ENCODE results near the gene FBXO11.

The FBXO11 gene

DNA sequence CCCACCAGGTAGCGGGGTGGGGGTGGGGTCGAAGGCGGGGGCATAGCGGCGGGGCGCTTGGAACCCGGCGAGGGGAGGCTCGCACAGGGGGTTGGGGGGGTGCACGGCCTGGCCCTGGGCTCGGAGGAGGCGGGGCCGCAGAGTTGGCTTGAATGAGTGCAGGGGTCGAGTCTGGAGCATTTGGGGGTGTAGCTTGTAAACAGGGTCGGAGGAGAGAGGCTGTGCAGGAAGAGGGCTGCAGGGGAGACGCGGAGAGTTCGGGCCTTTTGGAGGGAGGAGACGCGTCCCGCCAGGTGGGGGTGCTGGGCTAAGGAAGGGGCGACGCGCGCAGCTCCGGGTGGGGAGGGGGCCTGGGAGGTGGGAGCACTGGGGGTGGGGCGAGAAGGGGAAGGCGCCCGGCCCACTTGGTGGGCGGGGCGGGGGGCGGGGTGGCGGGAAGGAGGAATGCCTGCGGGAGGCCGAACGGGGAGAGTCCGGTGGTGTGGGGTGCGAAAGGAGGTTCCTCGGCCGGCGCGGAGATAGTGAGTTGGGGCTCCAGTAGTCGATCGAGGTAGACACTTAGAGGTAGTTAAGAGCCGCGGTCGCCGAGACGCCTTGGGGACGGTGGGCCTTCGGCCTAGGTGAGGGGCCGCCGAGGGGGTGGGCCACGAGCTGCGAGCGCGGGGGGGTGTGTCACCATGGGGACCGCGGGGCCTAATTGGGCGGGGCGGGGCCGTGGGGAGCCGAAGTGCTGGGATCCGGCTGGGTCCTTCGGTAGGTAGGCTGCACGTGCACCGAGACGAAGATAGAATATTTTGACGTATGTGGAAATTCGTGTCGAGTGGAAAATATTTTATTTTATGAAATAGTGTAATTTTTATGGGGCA lies 122.6 kb downstream of the FBXO11 start:
- DNase-seq (ENCODE audit: low spot score): peak; percentile 58

DNA sequence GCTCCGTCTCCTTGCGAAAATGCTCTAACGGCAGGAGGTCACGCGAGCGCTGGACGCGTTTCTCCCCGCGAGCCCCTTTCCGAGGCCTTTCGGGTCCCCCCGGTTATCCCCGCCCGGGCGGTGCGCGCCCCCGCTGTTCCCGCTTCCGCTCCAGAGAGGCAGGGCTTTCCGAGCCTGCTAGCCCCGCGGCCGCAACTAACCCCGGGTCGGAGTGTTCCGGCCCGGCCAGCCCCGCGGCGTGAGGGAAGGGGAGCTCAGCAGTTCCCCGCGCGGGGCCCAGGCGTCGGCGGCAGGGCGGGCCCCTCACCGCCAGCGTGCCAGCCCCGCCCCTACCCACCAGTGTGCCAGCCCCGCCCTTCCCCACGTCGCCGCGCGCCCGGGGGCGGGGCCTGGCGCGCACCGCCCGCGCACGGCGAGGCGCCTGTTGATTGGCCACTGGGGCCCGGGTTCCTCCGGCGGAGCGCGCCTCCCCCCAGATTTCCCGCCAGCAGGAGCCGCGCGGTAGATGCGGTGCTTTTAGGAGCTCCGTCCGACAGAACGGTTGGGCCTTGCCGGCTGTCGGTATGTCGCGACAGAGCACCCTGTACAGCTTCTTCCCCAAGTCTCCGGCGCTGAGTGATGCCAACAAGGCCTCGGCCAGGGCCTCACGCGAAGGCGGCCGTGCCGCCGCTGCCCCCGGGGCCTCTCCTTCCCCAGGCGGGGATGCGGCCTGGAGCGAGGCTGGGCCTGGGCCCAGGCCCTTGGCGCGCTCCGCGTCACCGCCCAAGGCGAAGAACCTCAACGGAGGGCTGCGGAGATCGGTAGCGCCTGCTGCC lies 123.4 kb downstream of the FBXO11 start, which contains the start of gene MSH6:
Gene MSH6, plus strand, starts transcription at position 475 of the 815 bp plus-strand sequence. Its CDS starts 89 bp downstream, at position 564.
- peak; percentile 87 for DNase-seq (ENCODE audit: low spot score)

DNA sequence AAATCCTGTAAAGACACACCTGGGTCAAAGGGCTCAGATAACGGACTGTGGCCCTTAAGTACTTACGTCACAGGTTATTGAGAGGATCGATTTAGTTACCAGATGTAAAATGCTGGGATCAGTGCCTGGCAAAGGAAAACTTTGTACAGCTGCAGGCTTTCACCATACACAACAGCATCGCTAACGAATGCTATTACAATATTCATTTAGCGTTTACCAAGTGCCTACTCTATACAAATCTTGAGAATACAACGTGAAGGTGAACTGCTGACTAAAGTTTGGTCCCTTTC lies 124.0 kb downstream of the FBXO11 start:
- no peak for DNase-seq (ENCODE audit: low spot score)

DNA sequence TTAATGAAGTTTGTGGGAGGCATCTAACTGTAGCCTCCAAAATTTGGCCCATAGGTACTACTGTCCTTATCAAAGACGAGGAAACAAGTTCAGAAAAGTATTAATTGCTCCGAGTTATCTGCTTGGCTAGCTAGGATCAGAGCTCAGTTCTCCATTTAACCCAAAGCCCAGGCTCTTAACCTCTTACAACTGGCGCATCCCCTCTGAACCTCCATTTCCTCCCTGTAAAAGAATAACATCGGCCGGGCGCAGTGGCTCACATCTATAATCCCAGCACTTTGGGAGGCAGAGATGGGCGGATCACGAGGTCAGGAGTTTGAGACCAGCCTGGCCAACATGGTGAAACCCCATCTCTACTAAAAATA lies 126.9 kb downstream of the FBXO11 start:
- DNase-seq (ENCODE audit: low spot score): no peak

DNA sequence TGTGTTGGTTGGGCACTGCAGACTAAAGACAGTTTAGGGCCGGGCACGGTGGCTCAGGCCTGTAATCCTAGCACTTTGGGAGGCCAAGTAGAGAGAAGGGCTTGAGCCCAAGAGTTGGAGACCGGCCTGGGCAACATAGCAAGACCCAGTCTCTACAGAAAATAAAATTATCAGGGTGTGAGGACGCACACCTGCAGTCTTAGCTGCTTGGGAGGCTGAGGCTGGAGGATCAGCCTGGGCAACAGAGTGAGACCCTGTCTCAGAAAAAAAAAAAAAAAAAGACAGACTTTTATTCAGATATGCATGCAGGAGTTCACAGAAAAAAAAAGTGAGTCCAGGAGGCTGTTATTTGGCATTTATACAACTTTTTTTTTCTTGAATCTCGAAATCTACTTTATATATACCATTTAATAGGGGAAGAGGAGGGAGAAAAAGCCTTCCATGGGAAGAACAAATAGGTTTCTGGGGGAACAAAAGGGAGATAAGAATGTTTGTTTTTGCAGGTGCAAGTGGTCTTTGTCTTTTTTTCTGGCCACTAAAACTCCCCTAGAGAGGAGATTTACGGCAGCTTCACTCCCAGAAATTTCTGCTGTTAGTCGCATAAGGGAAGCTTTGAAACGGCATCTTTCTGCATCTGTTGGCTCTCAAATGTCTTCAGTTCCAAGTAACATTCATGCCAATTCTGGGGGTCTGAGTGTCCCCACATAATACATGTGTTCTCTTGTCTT lies 127.4 kb downstream of the FBXO11 start:
- DNase-seq (ENCODE audit: low spot score): no peak

- no peak for DNase-seq (ENCODE audit: low spot score)
Observed at GRCh38 chr2:47777277-47777937, 128.9 kb downstream of the FBXO11 start.

GRCh38 chr2:47774567-47774966 lies 131.7 kb downstream of the FBXO11 start:
- no peak for DNase-seq (ENCODE audit: low spot score)

DNA sequence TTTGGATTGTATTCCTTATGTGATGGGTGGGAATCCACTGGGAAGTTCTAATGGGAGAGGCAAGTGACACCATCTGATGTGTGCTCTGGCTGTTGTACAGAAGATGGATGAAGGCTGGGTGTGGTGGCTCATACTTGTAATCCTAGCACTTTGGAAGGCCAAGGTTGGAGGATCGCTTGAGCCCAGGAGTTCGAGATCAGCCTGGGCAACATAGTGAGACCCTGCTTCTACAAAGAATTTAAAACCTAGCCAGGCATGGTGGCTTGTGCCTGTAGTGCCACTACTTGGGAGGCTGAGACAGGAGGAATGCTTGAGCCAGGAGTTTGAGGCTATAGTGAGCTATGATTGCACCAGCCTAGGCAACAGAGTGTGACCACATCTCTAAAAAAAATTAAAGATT lies 134.0 kb downstream of the FBXO11 start:
- no peak for DNase-seq (ENCODE audit: low spot score)

- DNase-seq (ENCODE audit: low spot score): no peak
Observed at GRCh38 chr2:47771211-47771610, 135.1 kb downstream of the FBXO11 start.

DNA sequence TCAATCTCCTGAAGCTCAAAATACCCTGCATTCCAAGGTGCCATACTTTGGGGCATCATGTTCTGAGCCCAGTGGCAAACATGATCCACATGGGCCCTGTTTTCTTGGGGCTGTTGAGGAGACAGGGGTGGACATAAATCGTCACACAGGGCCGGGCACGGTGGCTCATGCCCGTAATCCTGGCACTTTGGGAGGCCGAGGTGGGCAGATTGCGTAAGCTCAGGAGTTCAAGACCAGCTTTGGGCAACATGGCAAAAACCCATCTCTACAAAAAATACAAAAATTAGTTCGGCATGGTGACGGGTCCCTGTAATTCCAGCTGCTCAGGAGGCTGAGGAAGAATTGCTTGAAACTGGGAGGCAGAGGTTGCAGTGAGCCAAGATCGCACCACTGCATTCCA lies 137.0 kb downstream of the FBXO11 start:
- DNase-seq (ENCODE audit: low spot score): no peak

GRCh38 chr2:47767880-47768609 lies 138.3 kb downstream of the FBXO11 start:
- peak; percentile 64 for DNase-seq (ENCODE audit: low spot score)

DNA sequence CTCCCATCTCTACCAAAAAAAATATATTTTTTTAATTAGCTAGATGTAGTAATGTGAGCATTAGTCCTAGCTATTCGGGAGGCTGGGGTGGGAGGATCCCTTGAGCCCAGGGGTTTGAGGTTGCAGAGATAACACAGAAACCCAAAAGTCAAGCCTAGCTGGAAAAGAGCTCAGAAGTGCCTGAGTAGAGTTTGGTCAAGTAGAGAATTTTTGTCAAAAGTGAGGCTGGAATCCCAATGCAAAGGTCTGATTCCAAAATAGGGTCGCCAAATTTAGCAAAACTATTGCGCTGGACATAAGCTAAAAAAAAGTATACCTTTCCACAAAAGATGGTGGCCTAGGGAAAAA lies 138.8 kb downstream of the FBXO11 start:
- no peak for DNase-seq (ENCODE audit: low spot score)

- DNase-seq (ENCODE audit: low spot score): no peak
Observed at GRCh38 chr2:47751856-47752414, 154.4 kb downstream of the FBXO11 start.

DNA sequence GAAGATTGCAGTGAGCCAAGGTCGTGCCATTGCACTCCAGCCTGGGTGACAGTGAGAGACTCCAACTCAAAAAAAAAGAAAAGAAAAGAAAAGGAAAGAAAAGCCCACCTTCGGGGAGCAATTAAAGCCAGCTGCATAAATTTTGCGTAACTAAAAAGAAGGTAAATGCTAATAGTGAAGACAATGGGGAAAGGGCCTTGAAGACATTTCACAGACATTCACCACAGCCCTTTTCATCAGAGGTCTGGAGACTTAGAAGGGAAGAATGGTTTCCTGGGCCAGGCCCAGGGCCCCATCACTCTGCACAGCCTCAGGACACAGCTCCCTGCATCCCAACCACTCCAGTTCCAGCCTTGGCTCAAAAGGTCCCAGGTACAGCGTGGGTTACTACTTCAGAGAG lies 158.4 kb downstream of the FBXO11 start:
- no peak for DNase-seq (ENCODE audit: low spot score)

GRCh38 chr2:47744074-47744473 lies 162.2 kb downstream of the FBXO11 start:
- DNase-seq (ENCODE audit: low spot score): no peak

DNA sequence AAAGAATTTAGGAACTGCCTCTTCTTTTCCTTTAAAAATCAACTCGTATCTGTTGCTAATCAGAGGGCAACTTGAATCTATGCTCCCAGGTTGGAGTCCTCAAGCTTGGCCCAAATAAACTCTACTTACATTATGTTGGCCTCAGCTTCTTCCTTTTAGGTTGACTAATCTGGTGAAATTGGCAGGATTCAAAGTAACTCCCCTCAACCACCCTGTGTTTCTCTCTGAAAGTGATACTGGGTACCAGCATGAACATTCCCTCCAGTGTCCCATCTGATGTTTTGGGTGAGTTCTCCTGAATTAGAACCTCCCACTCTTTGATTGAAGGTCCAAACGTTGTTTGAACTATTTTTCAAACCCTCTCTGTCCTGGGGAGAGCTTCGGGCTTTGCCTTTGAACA lies 164.7 kb downstream of the FBXO11 start:
- DNase-seq (ENCODE audit: low spot score): no peak

- DNase-seq (ENCODE audit: low spot score): no peak
Observed at GRCh38 chr2:47741101-47741500, 165.2 kb downstream of the FBXO11 start.
